ENCODE measurements around the gene ABCB6. TPM values are rescaled to one million over a fixed set of nuclear protein-coding genes. Genes with fewer than 3 reads are reported as not detected.

ABCB6 gene
- total RNA-seq, 2 donors from 2014 or later, result 31.9 to 32.1 TPM

GRCh38 chr2:219228041-219228910, 9.5 kb upstream of the ABCB6 start:
- Histone ChIP-seq H3K9me3 (no peaks in the 10 kb centered on the region), H3K27me3 (replicated peaks; ENCODE audit: insufficient read depth) (no peaks in the 10 kb centered on the region), H3K36me3 (peaks cover 10 to 23% of the 10 kb centered on the region in 2 donors), H3K4me3 (peak overlapping the region; percentile 67 to 91), H3K4me1 (replicated peaks) (peaks cover 3% of the 10 kb centered on the region), H3K27ac (peak overlapping the region; percentile 95 to 96)
- TF ChIP-seq POLR2A (IDR thresholded peaks at IDR 0.05), result no peak
- no peak for TF ChIP-seq CTCF (IDR thresholded peaks at IDR 0.05)
- no peak for TF ChIP-seq POLR2AphosphoS5 (IDR thresholded peaks at IDR 0.05)
- 44% methylated on average over 7 of the region's 7 CpGs for WGBS
- no peak for DNase-seq (ENCODE audit: low spot score)
- intact Hi-C loops (cut with DNase I), result no loop called here

DNA sequence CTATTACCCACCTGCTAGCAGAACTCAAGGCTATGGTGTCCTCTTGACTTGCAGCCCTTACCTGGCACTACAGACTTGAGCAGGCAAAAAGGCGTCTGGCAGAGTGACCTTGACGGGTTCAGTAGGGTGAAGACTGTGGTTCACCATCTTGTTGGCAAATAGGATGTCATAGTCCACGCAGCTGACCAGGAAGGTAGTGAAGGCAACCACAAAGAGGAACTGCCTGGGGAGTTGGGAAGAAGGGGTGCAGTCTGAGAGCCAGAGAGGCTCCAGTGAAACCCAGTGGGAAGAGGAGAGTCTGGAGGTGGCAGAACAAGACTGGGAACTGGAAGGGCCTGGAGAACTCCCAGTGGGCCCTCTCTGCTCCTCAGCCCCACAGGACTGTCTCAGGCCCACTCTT, 6.6 kb upstream of the ABCB6 start:
- peaks cover 26 to 32% of the 10 kb centered on the region in 2 donors for H3K36me3 ChIP-seq
- TF ChIP-seq POLR2A (IDR thresholded peaks at IDR 0.05) (no peak), CTCF (IDR thresholded peaks at IDR 0.05) (no peak), POLR2AphosphoS5 (IDR thresholded peaks at IDR 0.05) (no peak)
- no peak overlapping the region for H3K4me3 ChIP-seq
- H3K27ac ChIP-seq, result no peak overlapping the region
- H3K27me3 ChIP-seq (replicated peaks; ENCODE audit: insufficient read depth), result no peaks in the 10 kb centered on the region
- WGBS, result 93% methylated on average over 3 of the region's 3 CpGs
- H3K9me3 ChIP-seq, result no peaks in the 10 kb centered on the region
- intact Hi-C loops (cut with DNase I), result no loop called here
- H3K4me1 ChIP-seq (replicated peaks), result peaks cover 3% of the 10 kb centered on the region
- DNase-seq (ENCODE audit: low spot score), result no peak

GRCh38 chr2:219223831-219224610, 5.3 kb upstream of the ABCB6 start:
- no peak for DNase-seq (ENCODE audit: low spot score)
- no peak overlapping the region for H3K4me3 ChIP-seq
- 90% methylated on average over 31 of the region's 31 CpGs for WGBS
- H3K27me3 ChIP-seq (replicated peaks; ENCODE audit: insufficient read depth), result no peaks in the 10 kb centered on the region
- TF ChIP-seq POLR2AphosphoS5 (IDR thresholded peaks at IDR 0.05) (no peak), POLR2A (IDR thresholded peaks at IDR 0.05) (no peak), CTCF (IDR thresholded peaks at IDR 0.05) (no peak)
- no peak overlapping the region for H3K27ac ChIP-seq
- peaks cover 26 to 32% of the 10 kb centered on the region in 2 donors for H3K36me3 ChIP-seq
- intact Hi-C loops (cut with DNase I), result no loop called here
- peaks cover 11% of the 10 kb centered on the region for H3K4me1 ChIP-seq (replicated peaks)
- H3K9me3 ChIP-seq, result no peaks in the 10 kb centered on the region

- no peak for DNase-seq (ENCODE audit: low spot score)
- H3K4me3 ChIP-seq, result no peak overlapping the region
- 93% methylated on average over 16 of the region's 16 CpGs for WGBS
- H3K36me3 ChIP-seq, result peaks cover 26 to 32% of the 10 kb centered on the region in 2 donors
- intact Hi-C loops (cut with DNase I), result no loop called here
- H3K9me3 ChIP-seq, result no peaks in the 10 kb centered on the region
- H3K27ac ChIP-seq, result no peak overlapping the region
- no peaks in the 10 kb centered on the region for H3K27me3 ChIP-seq (replicated peaks; ENCODE audit: insufficient read depth)
- TF ChIP-seq POLR2A (IDR thresholded peaks at IDR 0.05) (no peak), POLR2AphosphoS5 (IDR thresholded peaks at IDR 0.05) (no peak), CTCF (IDR thresholded peaks at IDR 0.05) (no peak)
- H3K4me1 ChIP-seq (replicated peaks), result peaks cover 19% of the 10 kb centered on the region
These were observed 3.3 kb upstream of the ABCB6 start for GRCh38 chr2:219221957-219222518.
